NCI-H345 treated with DMSO at 0.1 percent for 48 hours (cell line): ENCODE results near the gene PURB.
A peak's percentile ranks its signal among the peaks of the same experiment; 100 is the strongest.
"Not testable (repeated sequence)": the region's sequence is repeated elsewhere in the genome, so short reads cannot be mapped to it uniquely, and the experiment has no call there.

Source experiments
- DNase-seq: peaks from one replicate; lab custom pipeline; 2025; ENCODE audit not compliant: unreplicated experiment; lab: John Stamatoyannopoulos, UW

PURB gene

GRCh38 chr7:44885394-44886317 is at the start of gene PURB:
TSS of gene PURB (minus strand) at chr7:44885530. CDS start at chr7:44885348, 182 bp downstream.
- peak; percentile 75 for DNase-seq

GRCh38 chr7:44935016-44935415 is 49.7 kb upstream of the PURB start:
- no peak for DNase-seq

GRCh38 chr7:44934510-44934909 is 49.2 kb upstream of the PURB start:
- DNase-seq = not testable (repeated sequence)

GRCh38 chr7:44930921-44931320 is 45.6 kb upstream of the PURB start:
- DNase-seq = no peak

GRCh38 chr7:44922351-44922694 is 37.0 kb upstream of the PURB start:
- DNase-seq = no peak

GRCh38 chr7:44921607-44922350 is 36.4 kb upstream of the PURB start:
- peak; percentile 3 for DNase-seq

- no peak for DNase-seq
Observed at GRCh38 chr7:44920119-44920518, 34.8 kb upstream of the PURB start.

GRCh38 chr7:44918029-44918428 is 32.7 kb upstream of the PURB start:
- no peak for DNase-seq

GRCh38 chr7:44917465-44917864 is 32.1 kb upstream of the PURB start:
- no peak for DNase-seq

- DNase-seq = no peak
Observed at GRCh38 chr7:44914992-44915607, 29.8 kb upstream of the PURB start.

GRCh38 chr7:44912775-44913347 is 27.5 kb upstream of the PURB start:
- DNase-seq = no peak

GRCh38 chr7:44911911-44912310 is 26.6 kb upstream of the PURB start:
- DNase-seq = no peak

GRCh38 chr7:44909596-44910389 is 24.5 kb upstream of the PURB start:
- DNase-seq = no peak

GRCh38 chr7:44906965-44907364 is 21.6 kb upstream of the PURB start:
- no peak for DNase-seq

- no peak for DNase-seq
Observed at GRCh38 chr7:44905002-44905635, 19.8 kb upstream of the PURB start.

- no peak for DNase-seq
Observed at GRCh38 chr7:44899443-44899842, 14.1 kb upstream of the PURB start.

GRCh38 chr7:44898039-44898438 is 12.7 kb upstream of the PURB start:
- DNase-seq = no peak

- no peak for DNase-seq
Observed at GRCh38 chr7:44897309-44897708, 12.0 kb upstream of the PURB start.

GRCh38 chr7:44894888-44895580 is 9.7 kb upstream of the PURB start:
- DNase-seq = no peak
